IMR-90 (cell line): ENCODE data around the gene ADRB2. TPM values are rescaled to one million over a fixed set of nuclear protein-coding genes. Genes with fewer than 3 reads are reported as not detected.

Experiments
- ATAC-seq: fragments of 200-7000 bp; cut with Tn5 transposase; 2 replicates; pipeline ENCODE4 v1.9.1; 2020; ENCODE audit warnings: low read depth, mild to moderate bottlenecking, moderate library complexity
- BruUV-seq: library from RNA; stranded (reverse); fragments of 400-500 nt; replicated peaks from 2 replicates; lab custom pipeline; 2021; lab: Mats Ljungman, UMichigan
- CTCF ChIA-PET: fragments of 300-600 bp; formaldehyde crosslinking; extraction: SDS; loops from one replicate; lab custom pipeline; 2021; ENCODE audit warnings: antibody characterized with exemption; lab: Yijun Ruan, JAX
- POLR2A ChIA-PET: fragments of 300-600 bp; sonication (Branson Sonifier 250); formaldehyde crosslinking; loops from one replicate; lab custom pipeline; 2022; ENCODE audit warnings: antibody characterized with exemption; ENCODE audit not compliant: unreplicated experiment; lab: Charles Lee
- DNase-seq: peaks from one replicate; pipeline ENCODE4 v3.0.0; 2013
- H2AFZ ChIP-seq: replicated peaks from 2 replicates; pipeline ENCODE3; 2013; ENCODE audit warnings: low read length, mild to moderate bottlenecking; ENCODE audit not compliant: poor library complexity
- H2AK5ac ChIP-seq: 2 replicates; pipeline ENCODE4 v1.6.1; 2013; ENCODE audit warnings: low read depth, low read length, inconsistent platforms
- H2AK9ac ChIP-seq: replicated peaks from 2 replicates; pipeline ENCODE3; 2013; ENCODE audit warnings: mild to moderate bottlenecking, low read depth, low read length, moderate library complexity; ENCODE audit not compliant: poor library complexity
- H2BK120ac ChIP-seq: 2 replicates; pipeline ENCODE4 v1.6.1; 2013; ENCODE audit warnings: low read depth, low read length, inconsistent platforms
- H2BK15ac ChIP-seq: 3 replicates; pipeline ENCODE4 v1.6.1; 2013; ENCODE audit warnings: low read depth, low read length, inconsistent platforms
- H2BK20ac ChIP-seq: 2 replicates; pipeline ENCODE4 v1.6.1; 2013; ENCODE audit warnings: low read depth, mild to moderate bottlenecking, inconsistent platforms, low read length, moderate library complexity
- H2BK5ac ChIP-seq: 2 replicates; pipeline ENCODE4 v1.6.1; 2013; ENCODE audit warnings: mild to moderate bottlenecking, low read depth, low read length, inconsistent platforms; ENCODE audit not compliant: poor library complexity, severe bottlenecking
- H3K14ac ChIP-seq: replicated peaks from 2 replicates; pipeline ENCODE4 v1.6.1; 2013; ENCODE audit warnings: low read depth, low read length, inconsistent platforms
- H3K18ac ChIP-seq: 2 replicates; pipeline ENCODE4 v1.6.1; 2013; ENCODE audit warnings: low read depth, low read length, control low read depth
- H3K23ac ChIP-seq: 2 replicates; pipeline ENCODE4 v1.6.1; 2013; ENCODE audit warnings: low read depth, low read length, inconsistent platforms
- H3K27ac ChIP-seq: 2 replicates; pipeline ENCODE4 v1.5.1; 2013; ENCODE audit warnings: mild to moderate bottlenecking, control low read depth, low read length; ENCODE audit not compliant: insufficient read depth
- H3K27me3 ChIP-seq: 2 replicates; pipeline ENCODE4 v1.6.1; 2013; ENCODE audit warnings: low read length; ENCODE audit not compliant: control insufficient read depth, insufficient read depth
- H3K36me3 ChIP-seq: 2 replicates; pipeline ENCODE4 v1.6.1; 2013; ENCODE audit warnings: low read length, mixed read lengths; ENCODE audit not compliant: control insufficient read depth, insufficient read depth
- H3K4ac ChIP-seq: 2 replicates; pipeline ENCODE4 v1.6.1; 2013; ENCODE audit warnings: low read depth, low read length, inconsistent platforms
- H3K4me1 ChIP-seq: 2 replicates; pipeline ENCODE4 v1.6.1; 2013; ENCODE audit warnings: low read length, mixed read lengths; ENCODE audit not compliant: control insufficient read depth, insufficient read depth
- H3K4me2 ChIP-seq: 2 replicates; pipeline ENCODE4 v1.6.1; 2013; ENCODE audit warnings: low read depth, mild to moderate bottlenecking, control low read depth, low read length, moderate library complexity
- H3K4me3 ChIP-seq: 2 replicates; pipeline ENCODE4 v1.5.1; 2013; ENCODE audit warnings: low read depth, mild to moderate bottlenecking, control low read depth, low read length, moderate library complexity; ENCODE audit not compliant: insufficient read depth
- H3K56ac ChIP-seq: 2 replicates; pipeline ENCODE4 v1.6.1; 2013; ENCODE audit warnings: low read length, inconsistent platforms; ENCODE audit not compliant: insufficient read depth; ENCODE audit errors: extremely low read depth
- H3K79me1 ChIP-seq, 2 experiments: 2 replicates each; pipeline ENCODE4 v1.6.1; 2013; ENCODE audit warnings: low read length in 2 of 2, inconsistent platforms in 1 of 2, low read depth in 1 of 2
- H3K9ac ChIP-seq: 2 replicates; pipeline ENCODE4 v1.6.1; 2013; ENCODE audit warnings: low read depth, low read length, control low read depth
- H3K9me1 ChIP-seq: 2 replicates; pipeline ENCODE4 v1.6.1; 2013; ENCODE audit warnings: low read length, inconsistent platforms; ENCODE audit not compliant: insufficient read depth
- H3K9me3 ChIP-seq: 2 replicates; pipeline ENCODE4 v1.6.1; 2013; ENCODE audit warnings: low read length; ENCODE audit not compliant: control insufficient read depth, insufficient read depth
- H4K20me1 ChIP-seq: 2 replicates; pipeline ENCODE4 v1.6.1; 2013; ENCODE audit warnings: low read length, inconsistent platforms; ENCODE audit not compliant: insufficient read depth
- H4K5ac ChIP-seq: 2 replicates; pipeline ENCODE4 v1.6.1; 2013; ENCODE audit warnings: mild to moderate bottlenecking, low read depth, low read length, control low read depth
- H4K8ac ChIP-seq, 2 experiments: 2 replicates each; pipeline ENCODE4 v1.6.1; 2013; ENCODE audit warnings: low read depth in 2 of 2, low read length in 2 of 2, control low read depth in 1 of 2, inconsistent platforms in 1 of 2
- H4K91ac ChIP-seq: 2 replicates; pipeline ENCODE4 v1.6.1; 2013; ENCODE audit warnings: low read depth, low read length, inconsistent platforms; ENCODE audit not compliant: insufficient read depth
- BHLHE40 ChIP-seq: fragments of 150-350 bp; IDR thresholded peaks from 2 replicates; pipeline ENCODE4 v1.6.1; 2016; ENCODE audit warnings: mild to moderate bottlenecking, low read depth, low read length
- CEBPB ChIP-seq: IDR thresholded peaks from 2 replicates; pipeline ENCODE4 v1.6.1; 2012; ENCODE audit warnings: low read depth, low read length, improper control_type of control experiment
- CHD1 ChIP-seq: IDR thresholded peaks from 2 replicates; pipeline ENCODE4 v1.6.1; 2012; ENCODE audit warnings: low read depth, low read length, improper control_type of control experiment
- CTCF ChIP-seq: conservative IDR thresholded peaks from 2 replicates; pipeline ENCODE4 v1.5.1; 2012; ENCODE audit warnings: mild to moderate bottlenecking, low read depth, low read length, improper control_type of control experiment
- ELK1 ChIP-seq: fragments of 150-350 bp; IDR thresholded peaks from 2 replicates; pipeline ENCODE4 v1.6.1; 2016; ENCODE audit warnings: low read depth, mild to moderate bottlenecking, low read length, moderate library complexity, borderline replicate concordance
- FOS ChIP-seq: fragments of 150-350 bp; IDR thresholded peaks from 2 replicates; pipeline ENCODE4 v1.6.1; 2016; ENCODE audit warnings: low read depth, low read length
- MAFK ChIP-seq: IDR thresholded peaks from 2 replicates; pipeline ENCODE4 v1.6.1; 2012; ENCODE audit warnings: low read depth, low read length, improper control_type of control experiment
- MAZ ChIP-seq: IDR thresholded peaks from 2 replicates; pipeline ENCODE4 v1.6.1; 2012; ENCODE audit warnings: low read depth, mild to moderate bottlenecking, low read length, improper control_type of control experiment, moderate library complexity, borderline replicate concordance
- MXI1 ChIP-seq: IDR thresholded peaks from 2 replicates; pipeline ENCODE4 v1.6.1; 2012; ENCODE audit warnings: low read depth, mild to moderate bottlenecking, low read length, moderate library complexity, borderline replicate concordance
- NFE2L2 ChIP-seq: fragments of 150-350 bp; IDR thresholded peaks from 2 replicates; pipeline ENCODE4 v1.6.1; 2016; ENCODE audit warnings: low read depth, mild to moderate bottlenecking, low read length
- RCOR1 ChIP-seq: IDR thresholded peaks from 2 replicates; pipeline ENCODE4 v1.6.1; 2012; ENCODE audit warnings: mild to moderate bottlenecking, low read length, improper control_type of control experiment; ENCODE audit not compliant: insufficient replicate concordance
- RFX5 ChIP-seq: IDR thresholded peaks from 2 replicates; pipeline ENCODE4 v1.8.0; 2012; ENCODE audit warnings: low read depth, mild to moderate bottlenecking, low read length, moderate library complexity
- USF2 ChIP-seq: fragments of 150-350 bp; IDR thresholded peaks from 2 replicates; pipeline ENCODE4 v1.6.1; 2017; ENCODE audit warnings: mild to moderate bottlenecking, antibody characterized with exemption, low read length, low read depth
- WGBS, 2 experiments: methylation state at CpG; one replicate each; pipeline versions ENCODE4 v1.1.5 to v1.1.7; 2013; ENCODE audit warnings: missing lambda C conversion rate in 2 of 2; ENCODE audit not compliant: insufficient read length in 1 of 2; ENCODE audit errors: extremely low coverage in 2 of 2; 5-methylcytosine and 5-hydroxymethylcytosine counted together
- dilution Hi-C: fragments of 300-500 bp; cut with HindIII; formaldehyde crosslinking; loops from one replicate; pipeline ENCODE4 v1.14.3; 2018; ENCODE audit warnings: low sequenced_read_pairs; ENCODE audit not compliant: unreplicated experiment
- in situ Hi-C: fragments of 300-500 bp; cut with MboI; formaldehyde crosslinking; loops from 3 replicates; pipeline ENCODE4 v1.14.3; 2019; ENCODE audit warnings: low sequenced_read_pairs, inconsistent platforms, mixed read lengths
- intact Hi-C: fragments of 100-400 bp; cut with micrococcal nuclease; formaldehyde crosslinking; loops from 2 replicates; pipeline ENCODE4 v1.10.0; 2022
- polyA plus RNA-seq, 3 experiments: library from polyadenylated mRNA; depleted of rRNA; stranded (reverse); fragments of >200 nt; gene quantifications; 2 replicates each; pipeline ENCODE4 v1.2.3, GENCODE V29; 2012; ENCODE audit warnings: low replicate concordance in 1 of 3
- total RNA-seq: library from RNA; depleted of rRNA; stranded (reverse); fragments of >200 nt; gene quantifications from 2 replicates; pipeline ENCODE4 v1.2.3, GENCODE V29; 2012

The ADRB2 gene
- total and polyA plus RNA-seq, 2 of the 4 experiments (the other 2 are of a cell fraction), result 1.6 to 3.4 TPM

- Histone ChIP-seq H3K23ac (no peak overlapping the region), H3K36me3 (no peaks in the 10 kb centered on the region), H2AK9ac (no peak overlapping the region), H2AK5ac (no peak overlapping the region), H3K14ac (no peak overlapping the region), H3K9me1 (no peaks in the 10 kb centered on the region), H2AFZ (no peak overlapping the region), H4K8ac (no peak overlapping the region), H3K4me1 (no peaks in the 10 kb centered on the region), H2BK5ac (no peak overlapping the region), H3K4me2 (no peak overlapping the region), H3K56ac (no peak overlapping the region), H3K27ac (no peak overlapping the region), H3K9ac (no peak overlapping the region), H2BK20ac (no peak overlapping the region), H3K4me3 (no peak overlapping the region), H2BK120ac (no peak overlapping the region), H4K20me1 (no peaks in the 10 kb centered on the region), H3K79me1 (no peaks in the 10 kb centered on the region), H4K91ac (no peak overlapping the region), H4K5ac (no peak overlapping the region), H3K9me3 (no peaks in the 10 kb centered on the region), H2BK15ac (no peak overlapping the region), H3K27me3 (no peaks in the 10 kb centered on the region; the same call in 1 of the 2 replicates), H3K18ac (no peak overlapping the region), H3K4ac (no peak overlapping the region)
- no TSS peak for BruUV-seq
- ATAC-seq, result no peak
- WGBS, 2 experiments, result no CpG with 5 or more reads among the region's 1 CpG
- intact Hi-C loops, result no loop called here
- dilution Hi-C loops, result no loop called here
- DNase-seq, result no peak
- ChIA-PET POLR2A (no interaction called here), CTCF (no interaction called here)
- in situ Hi-C loops, result no loop called here
- TF ChIP-seq RFX5 (no peak), BHLHE40 (no peak), ELK1 (no peak), CEBPB (no peak), RCOR1 (no peak), MXI1 (no peak), FOS (no peak), MAZ (no peak), NFE2L2 (no peak), CHD1 (no peak), CTCF (no peak), USF2 (no peak), MAFK (no peak)
Measured at GRCh38 chr5:148817606-148818005, 8.8 kb upstream of the ADRB2 start.
